NCI-H524 (cell line): ENCODE measurements around the gene INSRR.

ENCODE experiments used
- DNase-seq, 2 experiments: peaks; one replicate each; lab custom pipeline; 2025; lab: John Stamatoyannopoulos, UW

INSRR gene

DNA sequence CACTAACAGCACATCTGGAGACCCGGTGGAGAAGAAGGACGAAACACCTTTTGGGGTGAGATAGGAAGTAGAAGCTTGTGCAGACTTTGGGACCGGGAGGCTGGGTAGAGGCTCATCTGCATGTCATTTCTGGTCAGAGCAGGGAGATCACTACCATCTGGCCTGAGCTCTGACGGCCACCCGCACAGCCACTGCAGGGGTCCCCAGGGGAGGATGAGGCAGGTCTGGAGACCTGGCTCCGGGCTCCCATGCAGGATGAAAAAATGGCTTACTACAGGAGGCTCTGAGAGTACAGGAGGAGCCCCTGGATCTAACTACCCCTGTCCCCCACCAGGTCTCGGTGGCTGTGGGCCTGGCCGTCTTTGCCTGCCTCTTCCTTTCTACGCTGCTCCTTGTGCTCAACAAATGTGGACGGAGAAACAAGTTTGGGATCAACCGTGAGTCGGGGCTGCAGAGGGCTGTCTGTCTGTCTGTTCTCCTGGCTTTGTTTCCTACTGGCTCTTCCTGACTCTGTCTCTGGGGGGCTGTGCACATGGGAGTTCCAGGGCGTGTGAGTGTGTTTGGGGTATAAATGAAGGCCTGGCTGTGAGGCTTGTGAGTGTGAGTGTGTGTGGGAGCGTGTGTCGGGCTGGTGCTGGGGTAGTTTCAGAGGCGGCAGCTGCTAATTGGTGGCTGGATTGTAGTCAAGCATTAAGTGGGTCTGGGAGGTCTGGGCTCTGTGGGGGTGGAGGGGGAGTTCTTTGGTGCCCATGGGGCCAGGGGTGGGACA lies 15.8 kb upstream of the INSRR start:
- no peak for DNase-seq

GRCh38 chr1:156874142-156874541 lies 15.2 kb upstream of the INSRR start:
- no peak for DNase-seq

DNA sequence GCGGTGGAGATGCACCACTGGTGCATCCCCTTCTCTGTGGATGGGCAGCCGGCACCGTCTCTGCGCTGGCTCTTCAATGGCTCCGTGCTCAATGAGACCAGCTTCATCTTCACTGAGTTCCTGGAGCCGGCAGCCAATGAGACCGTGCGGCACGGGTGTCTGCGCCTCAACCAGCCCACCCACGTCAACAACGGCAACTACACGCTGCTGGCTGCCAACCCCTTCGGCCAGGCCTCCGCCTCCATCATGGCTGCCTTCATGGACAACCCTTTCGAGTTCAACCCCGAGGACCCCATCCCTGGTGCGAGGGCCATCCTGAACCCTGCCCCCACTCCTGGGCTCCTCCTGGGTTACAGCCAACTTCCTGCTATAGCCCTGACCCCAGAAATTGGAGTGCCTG lies 14.7 kb upstream of the INSRR start:
- DNase-seq, result no peak

- DNase-seq, result no peak
Measured at GRCh38 chr1:156869455-156869854, 10.5 kb upstream of the INSRR start.

GRCh38 chr1:156868341-156868740 lies 9.4 kb upstream of the INSRR start:
- DNase-seq, result peak; percentile 14 to 53

GRCh38 chr1:156866249-156866909 lies 7.5 kb upstream of the INSRR start:
- peak; percentile 50 to 70 for DNase-seq

DNA sequence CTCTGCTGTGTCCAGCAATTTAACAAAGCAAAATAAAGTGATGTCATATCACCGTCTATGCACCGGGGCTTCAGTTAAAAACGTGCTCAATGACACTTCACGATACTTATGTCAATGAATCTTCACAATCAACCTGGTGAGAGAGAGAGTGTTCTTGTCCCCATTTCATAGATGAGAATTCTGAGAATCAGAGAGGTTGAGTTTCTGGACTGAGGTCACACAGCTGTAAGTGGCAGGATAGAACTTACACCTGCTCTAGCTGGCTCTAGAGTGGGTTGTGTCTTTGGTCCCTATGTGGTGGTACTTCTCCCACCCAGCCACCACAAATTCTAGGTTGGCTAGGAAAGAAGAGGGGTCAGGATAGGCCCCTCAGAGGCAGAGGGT lies 6.9 kb upstream of the INSRR start:
- no peak for DNase-seq

GRCh38 chr1:156865258-156865657 lies 6.3 kb upstream of the INSRR start:
- no peak for DNase-seq

DNA sequence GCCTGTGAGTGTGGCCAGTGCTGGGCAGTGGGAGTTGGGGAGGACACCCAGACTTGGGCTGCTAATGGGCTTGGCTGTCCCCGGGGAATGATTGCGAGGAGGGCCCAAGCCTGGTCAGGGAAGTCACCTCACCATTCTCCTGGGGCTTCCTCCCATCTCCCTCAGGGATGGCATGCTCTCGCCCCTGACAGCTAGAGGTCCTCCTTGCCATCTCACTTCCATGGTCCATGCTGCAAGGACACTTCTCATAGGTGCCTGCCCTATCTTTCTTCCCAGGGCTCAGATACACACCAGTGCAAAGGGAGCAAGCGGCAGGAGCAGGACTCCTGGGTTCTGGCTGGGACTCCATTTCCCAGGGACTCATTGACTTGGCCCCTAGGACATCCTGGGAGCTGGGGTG lies 5.9 kb upstream of the INSRR start:
- no peak for DNase-seq

DNA sequence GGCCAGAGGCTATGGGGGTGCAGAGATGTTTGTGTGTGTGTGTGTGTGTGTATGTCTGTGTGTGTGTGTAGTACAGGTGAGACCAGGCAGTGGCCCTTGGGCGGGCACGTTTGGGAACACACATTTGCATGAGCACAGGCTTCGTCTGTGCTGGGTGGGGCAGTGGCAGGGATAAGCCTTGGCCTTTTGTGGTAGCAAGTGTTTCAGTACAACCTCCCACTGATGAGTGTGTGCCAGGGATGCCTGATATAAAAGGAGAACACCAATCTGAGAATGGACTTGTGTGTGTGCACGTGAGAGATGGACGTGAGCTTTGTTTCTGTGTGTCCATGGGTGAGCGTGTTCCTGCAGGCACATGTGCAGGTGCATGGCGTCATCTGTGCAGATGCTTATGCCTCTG lies 4.7 kb upstream of the INSRR start:
- no peak for DNase-seq

DNA sequence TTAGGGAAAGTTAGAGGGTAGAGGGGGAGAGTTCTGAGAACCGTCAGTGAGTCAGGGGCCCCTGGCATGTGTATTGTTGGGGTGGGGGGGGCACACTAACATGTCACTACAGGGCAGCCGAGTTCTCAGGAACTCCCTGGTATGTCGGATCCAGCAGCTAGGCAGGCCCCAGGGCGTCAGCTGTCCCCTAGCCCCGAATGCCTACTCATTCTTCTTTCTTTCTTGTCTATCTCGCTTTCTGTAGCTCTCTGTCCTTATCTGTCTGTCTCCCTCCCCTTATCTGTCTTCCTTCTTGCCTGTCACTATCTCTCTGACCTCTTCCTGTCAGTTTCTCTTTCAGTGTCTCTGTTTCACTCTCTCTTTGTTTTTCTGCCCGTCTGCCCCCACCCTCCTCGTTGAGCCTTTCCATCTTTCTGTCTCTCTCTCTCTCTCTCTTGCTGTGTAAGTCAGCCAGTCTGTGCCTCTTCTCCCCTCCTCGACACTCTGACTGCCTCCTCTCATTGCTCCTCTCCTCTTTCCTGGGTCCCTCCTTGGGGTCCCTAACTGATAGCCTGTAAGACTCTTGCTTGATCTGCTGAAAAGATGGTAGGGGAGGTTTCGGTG lies 4.2 kb upstream of the INSRR start:
- no peak for DNase-seq

- no peak for DNase-seq
Measured at GRCh38 chr1:156862584-156862983, 3.7 kb upstream of the INSRR start.

DNA sequence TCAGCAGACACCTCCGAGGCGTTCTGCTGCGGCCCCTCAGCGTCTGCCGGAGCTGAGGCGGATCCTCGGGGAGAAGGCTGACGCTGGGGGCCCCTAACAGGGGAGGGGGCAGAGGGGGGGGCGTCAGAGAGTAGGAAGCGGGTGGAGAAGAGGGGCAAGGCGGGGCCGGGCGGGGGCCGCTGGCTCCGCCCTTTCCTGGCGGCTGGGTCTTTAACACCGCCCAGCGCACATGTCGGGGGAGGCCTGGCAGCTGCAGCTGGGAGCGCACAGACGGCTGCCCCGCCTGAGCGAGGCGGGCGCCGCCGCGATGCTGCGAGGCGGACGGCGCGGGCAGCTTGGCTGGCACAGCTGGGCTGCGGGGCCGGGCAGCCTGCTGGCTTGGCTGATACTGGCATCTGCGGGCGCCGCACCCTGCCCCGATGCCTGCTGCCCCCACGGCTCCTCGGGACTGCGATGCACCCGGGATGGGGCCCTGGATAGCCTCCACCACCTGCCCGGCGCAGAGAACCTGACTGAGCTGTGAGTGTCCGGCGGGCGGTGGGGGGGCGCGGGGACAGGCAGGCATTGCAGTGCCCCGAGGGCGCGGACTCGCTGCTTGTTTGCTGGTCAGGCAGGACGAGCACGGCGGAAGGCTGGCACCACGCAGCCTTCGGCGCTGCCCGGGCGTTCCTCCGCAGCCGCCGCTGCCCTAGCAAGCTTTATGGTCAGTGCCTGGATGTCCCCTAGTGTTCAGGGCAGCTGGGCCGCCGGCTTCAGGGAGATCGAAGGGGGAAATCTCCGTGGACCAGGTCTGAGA lies 1.9 kb upstream of the INSRR start, which contains the start of gene NTRK1:
Gene NTRK1, plus strand, starts transcription at position 238 of the 796 bp plus-strand sequence. Its CDS starts 70 bp downstream, at position 308.
- peak; percentile 67 to 85 for DNase-seq

DNA sequence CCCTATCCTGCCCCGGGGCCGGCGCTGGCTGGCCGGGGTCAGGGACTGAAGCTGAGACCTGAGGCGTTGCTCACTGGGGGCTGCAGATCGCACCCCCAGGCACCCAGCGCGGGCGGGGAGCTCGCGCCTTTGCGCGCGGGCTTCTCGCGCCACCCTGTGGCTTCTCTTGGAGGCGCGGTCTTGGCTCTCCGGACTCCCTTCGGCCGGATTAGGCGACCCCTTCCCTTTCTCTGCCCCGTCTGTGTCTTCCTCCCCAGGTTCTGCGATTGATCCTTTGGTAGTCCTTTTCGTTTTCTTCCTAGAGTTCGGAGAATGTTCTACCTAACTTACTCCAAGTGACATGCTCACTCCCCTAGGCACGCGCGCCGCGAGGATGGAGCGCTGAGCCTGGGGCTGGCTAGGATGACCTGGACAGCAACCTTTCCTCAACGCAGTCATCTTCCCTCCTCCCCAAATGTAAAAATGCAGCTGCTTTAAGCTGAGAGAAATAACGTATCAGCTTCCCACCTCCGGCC lies 1.3 kb upstream of the INSRR start:
- peak; percentile 68 to 76 for DNase-seq

DNA sequence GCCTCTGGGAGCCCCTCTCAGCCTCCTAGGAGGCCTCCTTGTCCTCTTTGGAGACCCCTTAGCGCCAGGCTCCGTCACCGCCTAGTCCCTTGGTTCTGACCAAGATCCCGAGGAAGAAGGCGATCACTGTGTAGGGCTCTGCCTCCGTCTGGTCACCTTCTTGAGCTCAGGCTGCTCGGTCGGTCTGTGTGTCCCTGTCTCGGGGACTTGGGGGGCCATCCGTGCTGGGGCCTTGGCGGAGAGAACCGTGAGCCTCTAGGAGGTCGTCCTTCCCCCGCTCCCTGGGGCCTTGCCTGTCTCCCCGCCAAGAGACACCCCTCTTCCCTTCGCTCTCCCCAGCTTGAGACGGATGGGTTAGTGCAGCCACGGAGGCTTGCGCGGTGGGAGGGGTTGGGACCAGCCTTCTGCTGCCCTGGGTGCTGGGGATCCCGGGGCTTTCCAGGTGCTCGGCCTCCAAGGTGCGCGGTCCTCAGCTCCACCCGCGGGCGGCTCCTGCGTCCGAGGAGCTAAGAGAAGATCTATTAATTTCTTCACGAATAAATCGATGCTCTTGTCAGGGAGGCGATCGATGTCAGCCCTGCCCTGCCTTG lies 701 bp upstream of the INSRR start:
- peak; percentile 26 to 58 for DNase-seq

GRCh38 chr1:156858555-156858956 lies 361 bp downstream of the INSRR start:
- no peak for DNase-seq

DNA sequence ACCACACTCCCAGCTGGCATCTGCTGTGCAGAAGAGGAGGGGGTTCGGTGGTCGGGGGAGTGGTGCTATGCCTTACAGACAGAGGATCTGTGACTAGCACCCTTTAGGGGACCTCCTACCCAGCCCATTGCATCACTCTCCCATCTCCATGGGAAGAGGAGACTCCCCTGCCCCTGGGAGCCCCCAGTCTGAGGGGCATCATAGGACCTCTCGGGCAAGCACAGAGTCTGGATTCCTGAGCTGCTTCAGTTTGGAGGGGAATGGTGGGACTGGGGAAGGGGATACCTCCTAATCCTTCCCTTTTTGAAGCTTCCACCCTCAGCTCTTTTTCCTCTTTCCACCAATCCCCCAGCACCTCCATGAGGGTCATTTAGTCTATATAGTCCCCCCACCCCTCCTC lies 1.4 kb downstream of the INSRR start:
- no peak for DNase-seq

DNA sequence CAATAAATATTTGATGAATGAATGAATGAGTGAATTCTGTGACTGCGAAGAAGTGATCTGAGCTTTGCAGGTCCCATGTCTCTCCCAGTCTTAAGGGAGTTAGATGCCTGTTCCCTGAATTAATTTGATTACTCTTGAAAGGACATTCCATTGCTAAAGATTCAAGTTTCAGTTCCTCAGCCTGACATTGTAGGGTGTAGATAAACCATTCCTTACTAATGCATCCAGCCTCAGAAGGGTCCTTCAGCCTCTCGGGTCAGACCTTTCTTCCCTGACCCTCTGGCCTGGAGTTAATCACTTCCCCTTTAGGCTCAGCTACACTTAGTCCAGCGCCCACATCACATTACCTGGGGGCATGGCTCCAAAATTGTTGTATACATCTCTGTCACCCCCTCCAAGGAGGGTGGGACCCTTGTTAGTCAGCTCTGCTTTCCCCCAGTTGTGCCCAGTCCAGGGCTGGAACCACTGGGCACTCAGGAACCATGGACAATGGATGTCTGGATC lies 2.6 kb downstream of the INSRR start:
- DNase-seq, result no peak

GRCh38 chr1:156854634-156855033 lies 4.3 kb downstream of the INSRR start:
- no peak for DNase-seq

GRCh38 chr1:156853761-156854160 lies 5.2 kb downstream of the INSRR start:
- DNase-seq, result no peak

- peak; percentile 96 for DNase-seq
Measured at GRCh38 chr1:156852418-156852874, 6.5 kb downstream of the INSRR start.
